Body of pancreas (tissue), 4 donors: Measurements from ENCODE around the gene RPAIN.

Experiments
- POLR2A ChIP-seq, 3 donors: fragments of 450-650 bp; IDR thresholded peaks; one replicate each; pipeline ENCODE4 v1.6.1; 2016; ENCODE audit warnings: antibody characterized with exemption in 3 of 3, mild to moderate bottlenecking in 2 of 3
- TF ChIP-seq, protein P1 (sequence below), 7 experiments: fragments of 450-650 bp in 4 of 7; fragments of 200-600 bp in 3 of 7; sonication (generic) in 3 of 7; IDR thresholded peaks; one replicate each; pipeline ENCODE4 v1.5.1; 2016 to 2019; ENCODE audit warnings: antibody characterized with exemption in 7 of 7

DNA sequence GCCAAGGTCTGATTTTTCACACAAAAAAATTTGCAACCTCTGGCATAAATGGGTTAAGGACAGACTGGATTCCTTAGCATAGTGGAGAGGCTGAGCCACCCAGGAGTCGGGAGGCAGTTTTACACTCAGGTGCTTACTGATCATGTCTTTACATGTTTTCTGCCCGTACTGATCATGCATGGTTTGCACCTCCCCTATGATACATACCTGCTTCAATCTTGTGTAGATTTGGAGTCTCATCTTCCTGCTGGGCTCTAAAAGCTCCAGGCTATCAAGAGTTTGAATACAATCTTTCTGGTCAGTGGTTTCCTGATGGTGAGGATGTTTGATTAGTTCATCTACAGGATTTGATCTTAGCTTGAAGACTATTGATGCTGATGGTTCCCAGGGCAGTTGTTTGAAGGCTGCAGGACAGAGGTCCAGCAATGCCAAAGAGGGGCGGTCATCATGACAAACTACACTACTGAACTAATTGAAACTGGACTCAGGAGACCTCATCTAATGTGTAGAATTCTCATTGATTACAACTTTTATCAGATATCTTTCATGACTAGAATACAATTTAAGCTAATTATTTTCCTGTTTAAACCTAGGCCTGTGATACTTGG lies 12.1 kb downstream of the RPAIN start:
- TF ChIP-seq, protein P1, sequence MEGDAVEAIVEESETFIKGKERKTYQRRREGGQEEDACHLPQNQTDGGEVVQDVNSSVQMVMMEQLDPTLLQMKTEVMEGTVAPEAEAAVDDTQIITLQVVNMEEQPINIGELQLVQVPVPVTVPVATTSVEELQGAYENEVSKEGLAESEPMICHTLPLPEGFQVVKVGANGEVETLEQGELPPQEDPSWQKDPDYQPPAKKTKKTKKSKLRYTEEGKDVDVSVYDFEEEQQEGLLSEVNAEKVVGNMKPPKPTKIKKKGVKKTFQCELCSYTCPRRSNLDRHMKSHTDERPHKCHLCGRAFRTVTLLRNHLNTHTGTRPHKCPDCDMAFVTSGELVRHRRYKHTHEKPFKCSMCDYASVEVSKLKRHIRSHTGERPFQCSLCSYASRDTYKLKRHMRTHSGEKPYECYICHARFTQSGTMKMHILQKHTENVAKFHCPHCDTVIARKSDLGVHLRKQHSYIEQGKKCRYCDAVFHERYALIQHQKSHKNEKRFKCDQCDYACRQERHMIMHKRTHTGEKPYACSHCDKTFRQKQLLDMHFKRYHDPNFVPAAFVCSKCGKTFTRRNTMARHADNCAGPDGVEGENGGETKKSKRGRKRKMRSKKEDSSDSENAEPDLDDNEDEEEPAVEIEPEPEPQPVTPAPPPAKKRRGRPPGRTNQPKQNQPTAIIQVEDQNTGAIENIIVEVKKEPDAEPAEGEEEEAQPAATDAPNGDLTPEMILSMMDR (IDR thresholded peaks at IDR 0.05), result no peak
- no peak for TF ChIP-seq POLR2A (IDR thresholded peaks at IDR 0.05)
